HEK293 (cell line): ENCODE data around the gene CTSF.
A peak's percentile ranks its signal among the peaks of the same experiment; 100 is the strongest.

ENCODE experiments used
- CTCF ChIA-PET: fragments of 350-600 bp; formaldehyde crosslinking; extraction: SDS; loops from one replicate; lab custom pipeline; 2021; ENCODE audit warnings: antibody characterized with exemption; lab: Yijun Ruan, JAX
- POLR2A ChIA-PET: fragments of 300-600 bp; formaldehyde crosslinking; extraction: SDS; loops from one replicate; lab custom pipeline; 2020; ENCODE audit warnings: antibody characterized with exemption, inconsistent platforms; lab: Yijun Ruan, JAX
- H3K27ac ChIP-seq: fragments of 200-500 bp; sonication (Bioruptor generic); 2 replicates; pipeline ENCODE4 v1.5.1; 2014; ENCODE audit warnings: low read depth, low read length, control low read depth, inconsistent platforms; ENCODE audit errors: extremely low read depth
- H3K36me3 ChIP-seq, 2 experiments: fragments of 200-500 bp in 1 of 2; sonication (Bioruptor generic) in 1 of 2; 1 replicate in 1 of 2; 2 replicates in 1 of 2; pipeline ENCODE4 v1.5.1; 2014 to 2017; ENCODE audit warnings: inconsistent platforms in 2 of 2, low read length in 2 of 2; ENCODE audit not compliant: control insufficient read depth in 2 of 2, insufficient read depth in 1 of 2
- H3K4me1 ChIP-seq: fragments of 200-500 bp; sonication (Bioruptor generic); 2 replicates; pipeline ENCODE4 v1.5.1; 2014; ENCODE audit warnings: mild to moderate bottlenecking, low read length, inconsistent platforms; ENCODE audit not compliant: control insufficient read depth, insufficient read depth
- H3K4me3 ChIP-seq: 2 replicates; pipeline ENCODE4 v1.5.1; 2011; ENCODE audit warnings: low read depth, mild to moderate bottlenecking, control low read depth, low read length, moderate library complexity
- H3K9me3 ChIP-seq: fragments of 200-500 bp; sonication (Bioruptor generic); 2 replicates; pipeline ENCODE4 v1.5.1; 2014; ENCODE audit warnings: low read depth, low read length, inconsistent platforms; ENCODE audit not compliant: control insufficient read depth, insufficient read depth
- GLIS1 ChIP-seq: fragments of 450-650 bp; formaldehyde crosslinking; IDR thresholded peaks from 2 replicates; pipeline ENCODE4 v1.5.1; 2016; ENCODE audit warnings: missing biosample characterization, missing genetic modification characterization
- IKZF3 ChIP-seq: fragments of 450-650 bp; IDR thresholded peaks from 2 replicates; pipeline ENCODE4 v1.5.0; 2018; ENCODE audit warnings: missing biosample characterization, mild to moderate bottlenecking, missing genetic modification characterization, moderate library complexity
- MEIS1 ChIP-seq: sonication (generic); formaldehyde crosslinking; IDR thresholded peaks from 2 replicates; pipeline ENCODE4 v1.8.1; 2022; ENCODE audit warnings: missing genetic modification reagents, mild to moderate bottlenecking, borderline replicate concordance
- SCRT2 ChIP-seq: fragments of 450-650 bp; formaldehyde crosslinking; IDR thresholded peaks from 2 replicates; pipeline ENCODE4 v1.5.1; 2016; ENCODE audit warnings: missing biosample characterization, missing genetic modification characterization
- SP7 ChIP-seq: fragments of 450-650 bp; formaldehyde crosslinking; IDR thresholded peaks from 2 replicates; pipeline ENCODE4 v1.5.1; 2016; ENCODE audit warnings: missing biosample characterization, missing genetic modification characterization
- ZBTB1 ChIP-seq: fragments of 450-650 bp; formaldehyde crosslinking; IDR thresholded peaks from 2 replicates; pipeline ENCODE4 v1.5.1; 2016; ENCODE audit warnings: missing biosample characterization, missing genetic modification characterization
- ZBTB20 ChIP-seq: fragments of 450-650 bp; formaldehyde crosslinking; IDR thresholded peaks from 2 replicates; pipeline ENCODE4 v1.5.1; 2016; ENCODE audit warnings: missing biosample characterization, missing genetic modification characterization
- ZIC2 ChIP-seq: fragments of 450-650 bp; formaldehyde crosslinking; IDR thresholded peaks from 2 replicates; pipeline ENCODE4 v1.5.1; 2016; ENCODE audit warnings: missing biosample characterization, missing genetic modification characterization
- ZNF184 ChIP-seq: fragments of 450-650 bp; IDR thresholded peaks from 2 replicates; pipeline ENCODE4 v1.5.1; 2018; ENCODE audit warnings: missing biosample characterization, mild to moderate bottlenecking, missing genetic modification characterization
- ZNF23 ChIP-seq: fragments of 450-650 bp; formaldehyde crosslinking; IDR thresholded peaks from 2 replicates; pipeline ENCODE4 v1.5.1; 2016; ENCODE audit warnings: missing biosample characterization, missing genetic modification characterization, borderline replicate concordance
- ZNF324 ChIP-seq: fragments of 450-650 bp; formaldehyde crosslinking; IDR thresholded peaks from 2 replicates; pipeline ENCODE4 v1.5.1; 2016; ENCODE audit warnings: missing biosample characterization, missing genetic modification characterization
- ZNF391 ChIP-seq: fragments of 450-650 bp; formaldehyde crosslinking; IDR thresholded peaks from 2 replicates; pipeline ENCODE4 v1.5.1; 2016; ENCODE audit warnings: low read depth, missing biosample characterization, missing genetic modification characterization, borderline replicate concordance
- ZNF404 ChIP-seq: fragments of 450-650 bp; formaldehyde crosslinking; IDR thresholded peaks from 2 replicates; pipeline ENCODE4 v1.5.1; 2017; ENCODE audit warnings: missing biosample characterization, missing genetic modification characterization
- ZNF426 ChIP-seq: fragments of 450-650 bp; formaldehyde crosslinking; IDR thresholded peaks from 2 replicates; pipeline ENCODE4 v1.5.1; 2017; ENCODE audit warnings: missing biosample characterization, missing genetic modification characterization, mild to moderate bottlenecking, inconsistent platforms, moderate library complexity
- ZNF561 ChIP-seq: fragments of 450-650 bp; IDR thresholded peaks from 2 replicates; pipeline ENCODE4 v1.5.1; 2018; ENCODE audit warnings: missing biosample characterization, missing genetic modification characterization, borderline replicate concordance
- ZNF658 ChIP-seq: fragments of 450-650 bp; formaldehyde crosslinking; IDR thresholded peaks from 2 replicates; pipeline ENCODE4; 2016; ENCODE audit warnings: missing biosample characterization, missing genetic modification characterization
- ZNF843 ChIP-seq: fragments of 450-650 bp; formaldehyde crosslinking; IDR thresholded peaks from 2 replicates; pipeline ENCODE4 v1.5.1; 2016; ENCODE audit warnings: missing biosample characterization, missing genetic modification characterization
- TF ChIP-seq, protein P1 (sequence below): fragments of 450-650 bp; formaldehyde crosslinking; IDR thresholded peaks from 2 replicates; pipeline ENCODE4 v1.5.1; 2017; ENCODE audit warnings: missing biosample characterization, missing genetic modification characterization
- TF ChIP-seq, protein P2 (sequence below): fragments of 450-650 bp; formaldehyde crosslinking; IDR thresholded peaks from 2 replicates; pipeline ENCODE4 v1.5.1; 2016; ENCODE audit warnings: missing biosample characterization, missing genetic modification characterization
- TF ChIP-seq, protein P3 (sequence below): fragments of 450-650 bp; formaldehyde crosslinking; IDR thresholded peaks from 2 replicates; pipeline ENCODE4 v1.5.1; 2017; ENCODE audit warnings: missing biosample characterization, missing genetic modification characterization
- TF ChIP-seq, protein P4 (sequence below): fragments of 450-650 bp; formaldehyde crosslinking; IDR thresholded peaks from 2 replicates; pipeline ENCODE4 v1.5.1; 2016; ENCODE audit warnings: missing biosample characterization, missing genetic modification characterization, low read depth
- TF ChIP-seq, protein P5 (sequence below): fragments of 450-650 bp; formaldehyde crosslinking; optimal IDR thresholded peaks from 2 replicates; pipeline ENCODE3; 2016; ENCODE audit warnings: missing biosample characterization, mild to moderate bottlenecking, missing genetic modification characterization

CTSF gene

DNA sequence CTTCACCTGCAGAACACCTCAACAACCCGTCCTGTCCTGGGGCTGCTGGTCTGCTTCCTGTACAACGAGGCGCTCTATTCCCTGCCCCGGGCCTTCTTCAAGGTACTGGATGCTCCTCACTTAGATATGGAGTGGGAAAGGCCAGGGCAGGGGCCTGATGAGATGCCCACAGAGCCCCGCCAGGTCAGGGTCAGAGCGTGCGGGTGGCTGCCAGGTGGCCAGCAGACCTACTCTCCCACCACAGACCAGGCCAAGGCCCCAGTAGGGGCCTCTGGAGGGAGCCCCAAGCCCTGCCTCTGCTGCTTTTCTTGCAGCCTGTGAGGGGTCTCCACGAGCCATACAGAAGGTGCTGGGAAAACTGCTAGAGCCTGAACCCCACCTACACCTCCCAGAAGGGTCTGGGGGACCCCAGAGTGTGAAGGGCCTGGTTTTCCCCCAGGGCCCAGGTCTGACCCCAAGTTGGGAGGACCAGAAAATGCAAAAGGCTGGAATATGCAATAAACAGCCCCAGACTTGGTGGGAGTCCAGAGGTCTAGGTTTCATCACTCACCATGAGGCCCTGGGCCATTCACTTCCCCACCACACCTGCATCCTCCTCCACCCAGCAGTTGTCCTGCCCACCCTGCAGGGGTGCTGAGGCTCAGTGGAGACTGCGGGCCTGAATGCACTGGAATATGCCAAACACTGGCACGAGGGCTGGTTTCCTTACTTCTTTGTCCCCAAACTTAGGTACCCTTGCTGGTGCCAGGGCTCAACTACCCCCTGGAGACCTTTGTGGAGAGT is 37.3 kb downstream of the CTSF start:
- Histone ChIP-seq H3K4me1 (no peaks in the 10 kb centered on the region), H3K9me3 (no peaks in the 10 kb centered on the region)
- no peak for TF ChIP-seq ZNF426 (tag by site-specific recombination)
- peak; percentile 54 for TF ChIP-seq ZIC2
- TF ChIP-seq, all 188 proteins: peak for 1
- CTCF ChIA-PET, result no interaction called here
- H3K27ac ChIP-seq, result no peak overlapping the region
- POLR2A ChIA-PET, result interaction anchor here (1.6 kb wide), 1 partner anchor 15 kb away, joined by 5 read pairs; the partner anchor contains the start of gene ZDHHC24
- peaks cover 0 to 34% of the 10 kb centered on the region in 2 experiments; a peak in 2 of 3 replicates for H3K36me3 ChIP-seq
- H3K4me3 ChIP-seq, result no peak overlapping the region

DNA sequence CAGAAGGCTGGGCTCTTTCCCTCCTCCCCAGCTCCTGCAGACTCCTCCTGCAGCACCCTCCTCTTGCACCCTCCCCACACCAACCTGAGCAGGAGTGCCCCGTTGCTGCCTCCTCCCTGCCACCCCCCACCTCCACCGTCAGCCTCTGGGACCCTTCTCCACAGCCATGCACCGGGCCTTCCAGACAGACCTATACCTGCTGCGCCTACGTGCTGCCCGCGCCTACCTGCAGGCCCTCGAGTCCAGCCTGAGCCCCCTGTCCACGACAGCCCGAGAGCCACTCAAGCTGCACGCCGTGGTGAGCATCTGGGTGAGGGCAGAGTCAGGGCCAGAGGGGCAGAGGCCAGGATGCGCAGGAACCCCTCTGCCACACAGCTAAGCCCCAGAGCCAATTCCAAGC is 38.8 kb downstream of the CTSF start:
- H3K4me1 ChIP-seq, result no peaks in the 10 kb centered on the region
- no peaks in the 10 kb centered on the region for H3K9me3 ChIP-seq
- no peak for TF ChIP-seq ZBTB1 (tag by site-specific recombination)
- TF ChIP-seq ZNF184 (tag by site-specific recombination), result no peak
- TF ChIP-seq ZNF391 (tag by site-specific recombination), result no peak
- no peak for TF ChIP-seq MEIS1 (CRISPR knock-in tag)
- no peak for TF ChIP-seq IKZF3 (tag by site-specific recombination)
- no peak for TF ChIP-seq ZNF404 (tag by site-specific recombination)
- TF ChIP-seq GLIS1 (tag by site-specific recombination), result no peak
- TF ChIP-seq ZNF561 (tag by site-specific recombination), result no peak
- TF ChIP-seq, protein P1, sequence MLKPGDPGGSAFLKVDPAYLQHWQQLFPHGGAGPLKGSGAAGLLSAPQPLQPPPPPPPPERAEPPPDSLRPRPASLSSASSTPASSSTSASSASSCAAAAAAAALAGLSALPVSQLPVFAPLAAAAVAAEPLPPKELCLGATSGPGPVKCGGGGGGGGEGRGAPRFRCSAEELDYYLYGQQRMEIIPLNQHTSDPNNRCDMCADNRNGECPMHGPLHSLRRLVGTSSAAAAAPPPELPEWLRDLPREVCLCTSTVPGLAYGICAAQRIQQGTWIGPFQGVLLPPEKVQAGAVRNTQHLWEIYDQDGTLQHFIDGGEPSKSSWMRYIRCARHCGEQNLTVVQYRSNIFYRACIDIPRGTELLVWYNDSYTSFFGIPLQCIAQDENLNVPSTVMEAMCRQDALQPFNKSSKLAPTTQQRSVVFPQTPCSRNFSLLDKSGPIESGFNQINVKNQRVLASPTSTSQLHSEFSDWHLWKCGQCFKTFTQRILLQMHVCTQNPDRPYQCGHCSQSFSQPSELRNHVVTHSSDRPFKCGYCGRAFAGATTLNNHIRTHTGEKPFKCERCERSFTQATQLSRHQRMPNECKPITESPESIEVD, result no peak
- TF ChIP-seq, protein P2, sequence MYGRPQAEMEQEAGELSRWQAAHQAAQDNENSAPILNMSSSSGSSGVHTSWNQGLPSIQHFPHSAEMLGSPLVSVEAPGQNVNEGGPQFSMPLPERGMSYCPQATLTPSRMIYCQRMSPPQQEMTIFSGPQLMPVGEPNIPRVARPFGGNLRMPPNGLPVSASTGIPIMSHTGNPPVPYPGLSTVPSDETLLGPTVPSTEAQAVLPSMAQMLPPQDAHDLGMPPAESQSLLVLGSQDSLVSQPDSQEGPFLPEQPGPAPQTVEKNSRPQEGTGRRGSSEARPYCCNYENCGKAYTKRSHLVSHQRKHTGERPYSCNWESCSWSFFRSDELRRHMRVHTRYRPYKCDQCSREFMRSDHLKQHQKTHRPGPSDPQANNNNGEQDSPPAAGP (tag by site-specific recombination), result no peak
- TF ChIP-seq, protein P3, sequence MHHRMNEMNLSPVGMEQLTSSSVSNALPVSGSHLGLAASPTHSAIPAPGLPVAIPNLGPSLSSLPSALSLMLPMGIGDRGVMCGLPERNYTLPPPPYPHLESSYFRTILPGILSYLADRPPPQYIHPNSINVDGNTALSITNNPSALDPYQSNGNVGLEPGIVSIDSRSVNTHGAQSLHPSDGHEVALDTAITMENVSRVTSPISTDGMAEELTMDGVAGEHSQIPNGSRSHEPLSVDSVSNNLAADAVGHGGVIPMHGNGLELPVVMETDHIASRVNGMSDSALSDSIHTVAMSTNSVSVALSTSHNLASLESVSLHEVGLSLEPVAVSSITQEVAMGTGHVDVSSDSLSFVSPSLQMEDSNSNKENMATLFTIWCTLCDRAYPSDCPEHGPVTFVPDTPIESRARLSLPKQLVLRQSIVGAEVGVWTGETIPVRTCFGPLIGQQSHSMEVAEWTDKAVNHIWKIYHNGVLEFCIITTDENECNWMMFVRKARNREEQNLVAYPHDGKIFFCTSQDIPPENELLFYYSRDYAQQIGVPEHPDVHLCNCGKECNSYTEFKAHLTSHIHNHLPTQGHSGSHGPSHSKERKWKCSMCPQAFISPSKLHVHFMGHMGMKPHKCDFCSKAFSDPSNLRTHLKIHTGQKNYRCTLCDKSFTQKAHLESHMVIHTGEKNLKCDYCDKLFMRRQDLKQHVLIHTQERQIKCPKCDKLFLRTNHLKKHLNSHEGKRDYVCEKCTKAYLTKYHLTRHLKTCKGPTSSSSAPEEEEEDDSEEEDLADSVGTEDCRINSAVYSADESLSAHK (tag by site-specific recombination), result no peak
- no peak for TF ChIP-seq ZBTB20 (tag by site-specific recombination)
- H3K36me3 ChIP-seq, result peaks cover 0 to 31% of the 10 kb centered on the region in 2 experiments; a peak in 2 of 3 replicates
- H3K27ac ChIP-seq, result no peak overlapping the region
- H3K4me3 ChIP-seq, result no peak overlapping the region
- ChIA-PET CTCF (interaction anchor here (0.7 kb wide), 1 partner anchor 351 kb away, joined by 3 read pairs; no protein-coding TSS in a partner anchor), POLR2A (no interaction called here)

DNA sequence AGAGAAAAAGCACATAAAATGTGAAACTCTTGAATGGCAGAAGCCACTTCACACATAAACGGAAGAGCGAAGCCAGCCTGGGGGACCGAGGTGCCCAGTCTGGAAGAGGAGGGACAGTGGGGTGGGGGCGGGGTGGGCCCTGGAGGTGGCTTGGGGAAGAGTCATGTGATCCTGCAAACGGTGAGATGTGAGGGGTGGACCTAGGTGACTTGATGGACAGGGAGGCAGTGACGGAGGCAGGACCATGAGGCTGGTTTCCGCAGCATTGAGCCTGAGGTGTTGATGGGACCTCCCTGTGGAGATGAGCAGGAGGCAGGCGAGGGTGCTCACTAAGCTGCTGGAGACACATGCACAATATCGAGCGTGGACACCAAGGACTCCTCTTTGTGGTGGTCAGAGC is 39.3 kb downstream of the CTSF start:
- no peaks in the 10 kb centered on the region for H3K9me3 ChIP-seq
- H3K36me3 ChIP-seq, result peaks cover 0 to 34% of the 10 kb centered on the region in 2 experiments; a peak in 2 of 3 replicates
- no peaks in the 10 kb centered on the region for H3K4me1 ChIP-seq
- H3K4me3 ChIP-seq, result no peak overlapping the region
- CTCF ChIA-PET, result interaction anchor here (0.7 kb wide), 1 partner anchor 351 kb away, joined by 3 read pairs; no protein-coding TSS in a partner anchor
- no peak overlapping the region for H3K27ac ChIP-seq
- POLR2A ChIA-PET, result no interaction called here
- TF ChIP-seq, protein P4, sequence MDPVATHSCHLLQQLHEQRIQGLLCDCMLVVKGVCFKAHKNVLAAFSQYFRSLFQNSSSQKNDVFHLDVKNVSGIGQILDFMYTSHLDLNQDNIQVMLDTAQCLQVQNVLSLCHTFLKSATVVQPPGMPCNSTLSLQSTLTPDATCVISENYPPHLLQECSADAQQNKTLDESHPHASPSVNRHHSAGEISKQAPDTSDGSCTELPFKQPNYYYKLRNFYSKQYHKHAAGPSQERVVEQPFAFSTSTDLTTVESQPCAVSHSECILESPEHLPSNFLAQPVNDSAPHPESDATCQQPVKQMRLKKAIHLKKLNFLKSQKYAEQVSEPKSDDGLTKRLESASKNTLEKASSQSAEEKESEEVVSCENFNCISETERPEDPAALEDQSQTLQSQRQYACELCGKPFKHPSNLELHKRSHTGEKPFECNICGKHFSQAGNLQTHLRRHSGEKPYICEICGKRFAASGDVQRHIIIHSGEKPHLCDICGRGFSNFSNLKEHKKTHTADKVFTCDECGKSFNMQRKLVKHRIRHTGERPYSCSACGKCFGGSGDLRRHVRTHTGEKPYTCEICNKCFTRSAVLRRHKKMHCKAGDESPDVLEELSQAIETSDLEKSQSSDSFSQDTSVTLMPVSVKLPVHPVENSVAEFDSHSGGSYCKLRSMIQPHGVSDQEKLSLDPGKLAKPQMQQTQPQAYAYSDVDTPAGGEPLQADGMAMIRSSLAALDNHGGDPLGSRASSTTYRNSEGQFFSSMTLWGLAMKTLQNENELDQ, result no peak
- TF ChIP-seq ZNF658 (tag by site-specific recombination), result no peak
- TF ChIP-seq ZNF843, result no peak
- no peak for TF ChIP-seq ZNF23 (tag by site-specific recombination)
- TF ChIP-seq SCRT2, result no peak
- TF ChIP-seq SP7, result no peak
- TF ChIP-seq, protein P5, sequence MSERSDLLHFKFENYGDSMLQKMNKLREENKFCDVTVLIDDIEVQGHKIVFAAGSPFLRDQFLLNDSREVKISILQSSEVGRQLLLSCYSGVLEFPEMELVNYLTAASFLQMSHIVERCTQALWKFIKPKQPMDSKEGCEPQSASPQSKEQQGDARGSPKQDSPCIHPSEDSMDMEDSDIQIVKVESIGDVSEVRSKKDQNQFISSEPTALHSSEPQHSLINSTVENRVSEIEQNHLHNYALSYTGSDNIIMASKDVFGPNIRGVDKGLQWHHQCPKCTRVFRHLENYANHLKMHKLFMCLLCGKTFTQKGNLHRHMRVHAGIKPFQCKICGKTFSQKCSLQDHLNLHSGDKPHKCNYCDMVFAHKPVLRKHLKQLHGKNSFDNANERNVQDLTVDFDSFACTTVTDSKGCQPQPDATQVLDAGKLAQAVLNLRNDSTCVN, result no peak
- TF ChIP-seq ZNF324 (tag by site-specific recombination), result no peak
